Cardiac muscle cell (in vitro differentiated cells and primary cell): ENCODE measurements around the gene XCR1. TPM values are rescaled to one million over a fixed set of nuclear protein-coding genes. Genes with fewer than 3 reads are reported as not detected.
A peak's percentile ranks its signal among the peaks of the same experiment; 100 is the strongest.
"Not testable (repeated sequence)": the region's sequence is repeated elsewhere in the genome, so short reads cannot be mapped to it uniquely, and the experiment has no call there.

Experiments used
- DNase-seq, 2 donors: peaks; one replicate each; pipeline versions ENCODE4 v3.0.0 to v3.0.0-alpha.2; 2010 to 2017; ENCODE audit warnings: low read depth in 1 of 2, low spot score in 1 of 2
- H3K27ac ChIP-seq: fragments of 200-600 bp; sonication (generic); 2 replicates; pipeline ENCODE4 v1.5.1; 2016
- H3K27me3 ChIP-seq: fragments of 200-600 bp; sonication (generic); 2 replicates; pipeline ENCODE4 v1.6.0; 2016; ENCODE audit warnings: control low read depth
- H3K36me3 ChIP-seq: fragments of 200-600 bp; sonication (generic); 2 replicates; pipeline ENCODE4 v1.5.1; 2016; ENCODE audit warnings: control low read depth
- H3K4me1 ChIP-seq: fragments of 200-600 bp; sonication (generic); 2 replicates; pipeline ENCODE4 v1.8.1; 2017; ENCODE audit warnings: low read depth, mild to moderate bottlenecking, mixed run types
- H3K4me3 ChIP-seq: fragments of 200-600 bp; sonication (generic); 2 replicates; pipeline ENCODE4 v1.5.1; 2016; ENCODE audit warnings: mild to moderate bottlenecking
- H3K9me3 ChIP-seq: fragments of 200-600 bp; sonication (generic); 2 replicates; pipeline ENCODE4 v1.5.1; 2017; ENCODE audit warnings: low read depth, mild to moderate bottlenecking, control low read depth
- CTCF ChIP-seq: IDR thresholded peaks from 2 replicates; pipeline ENCODE4 v1.5.1; 2012; ENCODE audit warnings: low read depth, mild to moderate bottlenecking, low read length
- polyA plus RNA-seq: library from polyadenylated mRNA; unstranded; fragments of >200 nt; fragmentation: Nextera tagmentation; extraction: Ambion mirVana; gene quantifications from 2 replicates; pipeline ENCODE4 v1.2.1, GENCODE V29; 2016
- total RNA-seq: library from RNA; depleted of rRNA; stranded (reverse); fragments of >200 nt; gene quantifications from 2 replicates; pipeline ENCODE4 v1.2.3, GENCODE V29; 2016

The XCR1 gene
- total and polyA plus RNA-seq, 2 experiments from 2014 or later = not detected

GRCh38 chr3:46056686-46057085 is 29.4 kb upstream of the XCR1 start:
- Histone ChIP-seq H3K4me3 (no peak overlapping the region), H3K27ac (no peak overlapping the region), H3K27me3 (no peaks in the 10 kb centered on the region), H3K36me3 (no peaks in the 10 kb centered on the region), H3K4me1 (no peaks in the 10 kb centered on the region), H3K9me3 (no peaks in the 10 kb centered on the region)
- DNase-seq = no peak
- no peak for TF ChIP-seq CTCF

- not testable (repeated sequence) for H3K4me1 ChIP-seq, H3K36me3 ChIP-seq, DNase-seq, H3K27me3 ChIP-seq, H3K4me3 ChIP-seq, H3K27ac ChIP-seq, H3K9me3 ChIP-seq
Observed at GRCh38 chr3:46053761-46054515, 26.7 kb upstream of the XCR1 start.

GRCh38 chr3:46053265-46053664 is 26.0 kb upstream of the XCR1 start:
- not testable (repeated sequence) for H3K27ac ChIP-seq, DNase-seq, H3K9me3 ChIP-seq, H3K36me3 ChIP-seq, H3K4me1 ChIP-seq, H3K4me3 ChIP-seq, H3K27me3 ChIP-seq

GRCh38 chr3:46052531-46052930 is 25.2 kb upstream of the XCR1 start:
- Histone ChIP-seq H3K4me3 (no peak overlapping the region), H3K4me1 (no peaks in the 10 kb centered on the region), H3K27me3 (no peaks in the 10 kb centered on the region), H3K9me3 (no peaks in the 10 kb centered on the region), H3K36me3 (no peaks in the 10 kb centered on the region), H3K27ac (no peak overlapping the region)
- no peak for DNase-seq
- no peak for TF ChIP-seq CTCF

GRCh38 chr3:46049093-46049492 is 21.8 kb upstream of the XCR1 start:
- H3K36me3 ChIP-seq = no peaks in the 10 kb centered on the region
- no peak overlapping the region for H3K4me3 ChIP-seq
- no peaks in the 10 kb centered on the region for H3K4me1 ChIP-seq
- H3K27me3 ChIP-seq = no peaks in the 10 kb centered on the region
- DNase-seq = no peak
- H3K9me3 ChIP-seq = no peaks in the 10 kb centered on the region
- TF ChIP-seq CTCF = no peak
- H3K27ac ChIP-seq = no peak overlapping the region

GRCh38 chr3:46046231-46046630 is 18.9 kb upstream of the XCR1 start:
- not testable (repeated sequence) for H3K27ac ChIP-seq, H3K27me3 ChIP-seq, H3K4me3 ChIP-seq, H3K9me3 ChIP-seq, H3K4me1 ChIP-seq, H3K36me3 ChIP-seq
- DNase-seq = peak in 1 of 2 donors; percentile 20

GRCh38 chr3:46038916-46039315 is 11.6 kb upstream of the XCR1 start:
- no peak for TF ChIP-seq CTCF
- no peaks in the 10 kb centered on the region for H3K9me3 ChIP-seq
- H3K36me3 ChIP-seq = no peaks in the 10 kb centered on the region
- no peak for DNase-seq
- H3K27ac ChIP-seq = no peak overlapping the region
- no peaks in the 10 kb centered on the region for H3K27me3 ChIP-seq
- H3K4me3 ChIP-seq = no peak overlapping the region
- H3K4me1 ChIP-seq = no peaks in the 10 kb centered on the region

GRCh38 chr3:46038071-46038470 is 10.8 kb upstream of the XCR1 start:
- H3K9me3 ChIP-seq, H3K4me1 ChIP-seq, H3K27me3 ChIP-seq, H3K27ac ChIP-seq, H3K36me3 ChIP-seq, DNase-seq, H3K4me3 ChIP-seq: not testable (repeated sequence)
